ENCODE data around the gene DCC. TPM values are rescaled to one million over a fixed set of nuclear protein-coding genes. Genes with fewer than 3 reads are reported as not detected.

DCC gene
- total and polyA plus RNA-seq, 3 donors from 2014 or later, result 7.9 to 42.1 (median 24.5) TPM

DNA sequence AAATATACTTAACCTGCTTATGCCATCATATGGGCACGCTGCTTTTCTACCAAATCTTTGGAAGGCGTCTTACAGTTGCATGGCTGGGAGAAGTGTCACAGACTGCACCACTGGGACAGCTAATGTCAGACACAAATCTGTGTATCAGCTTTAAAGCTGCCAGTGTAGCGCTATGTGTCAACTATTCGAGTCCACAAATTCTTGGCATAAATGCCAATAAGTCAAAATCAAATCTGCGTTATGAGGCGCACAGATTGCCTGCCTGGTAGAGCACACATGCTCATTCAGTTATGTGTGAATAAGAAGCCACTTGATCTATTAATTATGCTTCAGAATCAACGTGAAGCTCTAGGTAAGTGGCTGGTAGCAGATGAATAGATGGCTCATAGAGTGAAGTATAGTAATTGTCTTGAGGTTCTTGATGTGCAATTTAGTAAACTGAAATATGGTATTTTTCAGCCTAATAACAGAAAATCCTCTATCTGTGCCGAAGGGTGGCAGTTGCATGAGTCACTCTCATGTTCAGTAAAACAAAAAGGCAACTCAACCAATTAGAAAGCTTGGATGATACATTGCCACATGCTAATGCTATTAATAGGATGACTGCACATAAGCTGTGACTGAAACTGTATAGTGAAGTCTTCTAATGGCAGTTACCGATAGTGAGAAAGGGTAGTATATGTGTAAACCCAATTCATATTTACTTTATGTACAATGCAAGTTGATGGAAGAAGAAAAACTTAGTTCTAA lies 52.0 kb downstream of the DCC start:
- 87 to 88% methylated on average over 9 of the region's 9 CpGs for WGBS, 2 donors
- DNase-seq, result no peak

DNA sequence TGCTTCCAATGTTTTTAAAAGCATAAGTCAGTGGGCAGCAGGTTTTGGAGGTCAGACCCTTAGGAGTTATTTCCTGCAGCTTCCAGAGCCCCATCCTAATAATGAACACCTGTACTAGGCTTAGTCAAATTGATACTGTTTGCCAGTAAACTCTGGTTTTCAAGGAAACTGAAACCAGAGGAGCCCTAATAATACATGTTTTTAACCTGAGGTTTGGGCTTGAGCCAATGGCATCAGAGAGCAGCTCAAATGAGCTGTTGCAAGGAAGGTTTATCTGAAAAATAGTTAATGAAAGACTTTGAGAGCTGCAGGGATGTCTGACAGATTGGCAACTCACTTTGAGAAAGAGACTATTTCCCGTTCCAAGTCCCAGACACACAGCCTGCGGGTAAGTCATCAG lies 54.6 kb downstream of the DCC start:
- no peak overlapping the region for H3K4me3 ChIP-seq
- no peak for DNase-seq
- no peak for TF ChIP-seq POLR2A (IDR thresholded peaks at IDR 0.05)
- TF ChIP-seq, protein P1, sequence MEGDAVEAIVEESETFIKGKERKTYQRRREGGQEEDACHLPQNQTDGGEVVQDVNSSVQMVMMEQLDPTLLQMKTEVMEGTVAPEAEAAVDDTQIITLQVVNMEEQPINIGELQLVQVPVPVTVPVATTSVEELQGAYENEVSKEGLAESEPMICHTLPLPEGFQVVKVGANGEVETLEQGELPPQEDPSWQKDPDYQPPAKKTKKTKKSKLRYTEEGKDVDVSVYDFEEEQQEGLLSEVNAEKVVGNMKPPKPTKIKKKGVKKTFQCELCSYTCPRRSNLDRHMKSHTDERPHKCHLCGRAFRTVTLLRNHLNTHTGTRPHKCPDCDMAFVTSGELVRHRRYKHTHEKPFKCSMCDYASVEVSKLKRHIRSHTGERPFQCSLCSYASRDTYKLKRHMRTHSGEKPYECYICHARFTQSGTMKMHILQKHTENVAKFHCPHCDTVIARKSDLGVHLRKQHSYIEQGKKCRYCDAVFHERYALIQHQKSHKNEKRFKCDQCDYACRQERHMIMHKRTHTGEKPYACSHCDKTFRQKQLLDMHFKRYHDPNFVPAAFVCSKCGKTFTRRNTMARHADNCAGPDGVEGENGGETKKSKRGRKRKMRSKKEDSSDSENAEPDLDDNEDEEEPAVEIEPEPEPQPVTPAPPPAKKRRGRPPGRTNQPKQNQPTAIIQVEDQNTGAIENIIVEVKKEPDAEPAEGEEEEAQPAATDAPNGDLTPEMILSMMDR (IDR thresholded peaks at IDR 0.05), result no peak
- H3K36me3 ChIP-seq (ENCODE audit: low read depth, missing control alignments), result no peaks in the 10 kb centered on the region
- H3K9me3 ChIP-seq, result no peaks in the 10 kb centered on the region
- intact Hi-C loops (cut with DNase I; ENCODE audit: low total_unique reads), result no loop called here
- no peaks in the 10 kb centered on the region for H3K27me3 ChIP-seq
- H3K4me1 ChIP-seq, result no peaks in the 10 kb centered on the region
- H3K27ac ChIP-seq, result no peak overlapping the region
- 60 to 78% methylated on average over 2 of the region's 2 CpGs for WGBS, 2 donors

More for the DNA sequence above, 52.0 kb downstream of the DCC start:
- no peaks in the 10 kb centered on the region for H3K9me3 ChIP-seq
- no peaks in the 10 kb centered on the region for H3K27me3 ChIP-seq
- TF ChIP-seq, protein P1 (IDR thresholded peaks at IDR 0.05), result no peak
- TF ChIP-seq POLR2A (IDR thresholded peaks at IDR 0.05), result no peak
- no peak overlapping the region for H3K4me3 ChIP-seq
- H3K27ac ChIP-seq, result no peak overlapping the region
- no peaks in the 10 kb centered on the region for H3K36me3 ChIP-seq (ENCODE audit: low read depth, missing control alignments)
- H3K4me1 ChIP-seq, result no peaks in the 10 kb centered on the region
- intact Hi-C loops (cut with DNase I; ENCODE audit: low total_unique reads), result no loop called here

DNA sequence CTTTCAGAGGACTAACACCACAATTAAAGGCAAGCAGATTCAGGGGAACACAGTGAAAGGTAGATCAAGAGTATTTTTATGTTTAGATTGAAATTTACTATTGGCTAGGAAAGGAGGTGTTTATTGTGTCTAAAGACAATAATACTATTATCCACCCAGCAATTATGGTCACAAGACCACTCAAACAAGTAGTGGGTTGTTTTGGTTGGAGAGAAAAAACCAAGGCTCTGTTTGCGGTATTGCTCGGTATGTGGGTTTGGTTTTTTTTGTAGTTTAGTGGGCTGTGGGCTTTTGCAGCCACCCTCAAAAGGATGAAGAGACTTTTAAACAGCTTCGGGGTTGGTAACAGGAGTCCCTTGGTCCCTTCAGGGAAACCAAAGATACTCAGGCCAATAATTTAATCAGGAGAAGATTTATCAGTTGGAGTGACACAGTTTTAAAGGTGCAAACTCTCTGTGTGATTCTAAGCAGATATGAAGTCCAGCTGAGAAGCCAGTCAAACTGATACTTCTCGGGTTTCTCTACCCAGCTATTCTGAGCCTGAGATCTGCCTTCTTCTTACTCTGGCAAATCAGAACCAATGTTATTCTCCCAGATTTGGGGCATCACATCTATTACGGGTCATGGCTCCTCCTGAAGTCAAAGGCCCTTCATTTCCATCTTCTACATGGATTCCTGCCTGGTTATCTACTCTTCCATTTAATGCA lies 55.3 kb downstream of the DCC start:
- WGBS, 2 donors, result 71 to 76% methylated on average over 5 of the region's 5 CpGs
- TF ChIP-seq, protein P1 (IDR thresholded peaks at IDR 0.05), result no peak
- no peak for TF ChIP-seq POLR2A (IDR thresholded peaks at IDR 0.05)
- Histone ChIP-seq H3K4me3 (no peak overlapping the region), H3K27me3 (no peaks in the 10 kb centered on the region), H3K4me1 (no peaks in the 10 kb centered on the region), H3K9me3 (no peaks in the 10 kb centered on the region), H3K27ac (no peak overlapping the region), H3K36me3 (ENCODE audit: low read depth, missing control alignments) (no peaks in the 10 kb centered on the region)
- intact Hi-C loops (cut with DNase I; ENCODE audit: low total_unique reads), result no loop called here
- DNase-seq, result no peak

DNA sequence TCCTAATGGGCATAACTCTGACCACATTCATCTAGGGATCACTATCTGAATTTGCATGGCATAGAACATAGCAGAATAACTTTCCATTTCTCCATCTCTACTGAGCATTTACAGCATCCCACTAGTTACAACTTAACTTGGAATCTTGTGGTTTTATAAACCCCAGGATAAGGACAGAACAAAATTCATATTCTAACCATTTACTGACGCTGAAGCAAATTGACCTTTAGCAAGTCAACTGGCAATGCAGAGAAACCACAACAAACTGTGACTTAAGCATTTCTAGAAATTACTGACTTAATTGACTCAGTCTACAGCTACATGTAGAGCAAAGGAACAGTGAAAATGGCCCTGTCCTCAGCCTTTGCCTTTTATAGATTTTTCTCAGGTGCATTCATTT lies 61.2 kb downstream of the DCC start:
- TF ChIP-seq, protein P1 (IDR thresholded peaks at IDR 0.05), result no peak
- H3K27ac ChIP-seq, result no peak overlapping the region
- WGBS, 2 donors, result 88 to 92% methylated on average over 1 of the region's 1 CpG
- H3K4me1 ChIP-seq, result no peaks in the 10 kb centered on the region
- H3K9me3 ChIP-seq, result no peaks in the 10 kb centered on the region
- no peaks in the 10 kb centered on the region for H3K27me3 ChIP-seq
- intact Hi-C loops (cut with DNase I; ENCODE audit: low total_unique reads), result no loop called here
- H3K36me3 ChIP-seq (ENCODE audit: low read depth, missing control alignments), result no peaks in the 10 kb centered on the region
- no peak for DNase-seq
- H3K4me3 ChIP-seq, result no peak overlapping the region

All from testis (tissue), 3 donors.